ENCODE results near the gene CCDC170. TPM values are rescaled to one million over a fixed set of nuclear protein-coding genes. Genes with fewer than 3 reads are reported as not detected.

CCDC170 gene
- total RNA-seq, 2 experiments from 2014 or later, result not detected

GRCh38 chr6:151590742-151591141 lies 96.9 kb downstream of the CCDC170 start:
- no peaks in the 10 kb centered on the region for H3K9me3 ChIP-seq (ENCODE audit: control insufficient read depth in 1 of 2, insufficient read depth in 1 of 2, low read length in 2 of 2)
- ATAC-seq (ENCODE audit: poor library complexity) (no peak), DNase-seq (no peak)
- Mint-ChIP-seq H3K27ac (no peak overlapping the region), H3K9me3 (peaks cover 2% of the 10 kb centered on the region), H3K4me3 (no peak overlapping the region), H3K4me1 (ENCODE audit: low read depth) (no peaks in the 10 kb centered on the region), H3K27me3 (peaks cover 34% of the 10 kb centered on the region), H3K36me3 (ENCODE audit: low read depth) (no peaks in the 10 kb centered on the region)
- H3K4me3 ChIP-seq (ENCODE audit: low read length), result no peak overlapping the region
- CTCF ChIA-PET, result no interaction called here
- POLR2A ChIA-PET, result no interaction called here
- H3K4me1 ChIP-seq (ENCODE audit: insufficient read depth, low read length), result no peaks in the 10 kb centered on the region
- H3K36me3 ChIP-seq (ENCODE audit: insufficient read depth, low read length), result no peaks in the 10 kb centered on the region
- H3K27ac ChIP-seq (ENCODE audit: low read depth in 1 of 2, low read length in 2 of 2), result no peak overlapping the region
- no peak for TF ChIP-seq CTCF (IDR thresholded peaks at IDR 0.05)
- intact Hi-C loops (cut with DNase I, micrococcal nuclease), result no loop called here
- peaks cover 0 to 2% of the 10 kb centered on the region in 2 experiments for H3K27me3 ChIP-seq (ENCODE audit: control insufficient read depth in 1 of 2, insufficient read depth in 2 of 2, low read length in 2 of 2)

GRCh38 chr6:151592449-151593159 lies 98.8 kb downstream of the CCDC170 start:
- H3K27me3 Mint-ChIP-seq, result peaks cover 23% of the 10 kb centered on the region
- H3K9me3 Mint-ChIP-seq, result peaks cover 2% of the 10 kb centered on the region
- ATAC-seq (ENCODE audit: poor library complexity) (no peak), DNase-seq (no peak)
- Histone ChIP-seq H3K36me3 (ENCODE audit: insufficient read depth, low read length) (no peaks in the 10 kb centered on the region), H3K27me3 (ENCODE audit: control insufficient read depth in 1 of 2, insufficient read depth in 2 of 2, low read length in 2 of 2) (no peaks in the 10 kb centered on the region), H3K4me1 (ENCODE audit: insufficient read depth, low read length) (no peaks in the 10 kb centered on the region), H3K4me3 (ENCODE audit: low read length) (no peak overlapping the region), H3K27ac (ENCODE audit: low read depth in 1 of 2, low read length in 2 of 2) (no peak overlapping the region), H3K9me3 (ENCODE audit: control insufficient read depth in 1 of 2, insufficient read depth in 1 of 2, low read length in 2 of 2) (no peaks in the 10 kb centered on the region)
- H3K36me3 Mint-ChIP-seq (ENCODE audit: low read depth), result no peaks in the 10 kb centered on the region
- no peak overlapping the region for H3K4me3 Mint-ChIP-seq
- ChIA-PET POLR2A (no interaction called here), CTCF (no interaction called here)
- H3K27ac Mint-ChIP-seq, result no peak overlapping the region
- no peaks in the 10 kb centered on the region for H3K4me1 Mint-ChIP-seq (ENCODE audit: low read depth)
- TF ChIP-seq CTCF (IDR thresholded peaks at IDR 0.05), result no peak
- intact Hi-C loops (cut with DNase I, micrococcal nuclease), result no loop called here

GRCh38 chr6:151609146-151609902 lies 115.5 kb downstream of the CCDC170 start:
- ATAC-seq (ENCODE audit: poor library complexity) (no peak), DNase-seq (no peak)
- no peak overlapping the region for H3K4me3 ChIP-seq (ENCODE audit: low read length)
- Mint-ChIP-seq H3K4me1 (ENCODE audit: low read depth) (no peaks in the 10 kb centered on the region), H3K4me3 (no peak overlapping the region), H3K27ac (no peak overlapping the region), H3K36me3 (ENCODE audit: low read depth) (no peaks in the 10 kb centered on the region), H3K9me3 (peaks cover 5% of the 10 kb centered on the region), H3K27me3 (peaks cover 21% of the 10 kb centered on the region)
- POLR2A ChIA-PET, result no interaction called here
- H3K27me3 ChIP-seq (ENCODE audit: control insufficient read depth in 1 of 2, insufficient read depth in 2 of 2, low read length in 2 of 2), result no peaks in the 10 kb centered on the region
- H3K9me3 ChIP-seq (ENCODE audit: control insufficient read depth in 1 of 2, insufficient read depth in 1 of 2, low read length in 2 of 2), result peaks cover 0 to 3% of the 10 kb centered on the region in 2 experiments
- intact Hi-C loops (cut with DNase I, micrococcal nuclease), result no loop called here
- no peaks in the 10 kb centered on the region for H3K4me1 ChIP-seq (ENCODE audit: insufficient read depth, low read length)
- CTCF ChIA-PET, result no interaction called here
- no peak overlapping the region for H3K27ac ChIP-seq (ENCODE audit: low read depth in 1 of 2, low read length in 2 of 2)
- TF ChIP-seq CTCF (IDR thresholded peaks at IDR 0.05), result no peak
- no peaks in the 10 kb centered on the region for H3K36me3 ChIP-seq (ENCODE audit: insufficient read depth, low read length)
